Ascending aorta (tissue), 2 donors: ENCODE data around the gene POLR1D. TPM values are rescaled to one million over a fixed set of nuclear protein-coding genes. Genes with fewer than 3 reads are reported as not detected.

Experiments used
- DNase-seq, 2 donors: peaks; one replicate each; pipeline ENCODE4 v3.0.0-alpha.2; 2019; ENCODE audit warnings: low spot score in 2 of 2
- H3K27ac ChIP-seq, 2 donors: fragments of 200-600 bp; sonication (generic); one replicate each; pipeline ENCODE4 v1.5.1; 2016 to 2017; ENCODE audit warnings: mild to moderate bottlenecking in 1 of 2
- H3K27me3 ChIP-seq: fragments of 200-600 bp; sonication (generic); one replicate; pipeline ENCODE4 v1.5.1; 2017
- H3K36me3 ChIP-seq, 2 donors: fragments of 200-600 bp; sonication (generic); one replicate each; pipeline ENCODE4 v1.5.1; 2016
- H3K4me1 ChIP-seq, 2 donors: fragments of 200-600 bp; sonication (generic); one replicate each; pipeline ENCODE4 v1.5.1; 2016 to 2017; ENCODE audit warnings: mild to moderate bottlenecking in 1 of 2
- H3K4me3 ChIP-seq, 2 donors: fragments of 200-600 bp; sonication (generic); one replicate each; pipeline ENCODE4 v1.5.1; 2016 to 2017; ENCODE audit warnings: mild to moderate bottlenecking in 1 of 2
- H3K9me3 ChIP-seq, 2 donors: fragments of 200-600 bp; sonication (generic); one replicate each; pipeline ENCODE4 v1.5.1; 2016
- CTCF ChIP-seq, 3 experiments: fragments of 200-600 bp in 2 of 3; fragments of 450-650 bp in 1 of 3; sonication (generic) in 2 of 3; IDR thresholded peaks; one replicate each; pipeline ENCODE4 v1.5.1; 2016 to 2019; ENCODE audit warnings: antibody characterized with exemption in 3 of 3, mild to moderate bottlenecking in 1 of 3, moderate library complexity in 1 of 3
- intact Hi-C: fragments of 100-400 bp; cut with DNase I; formaldehyde crosslinking; loops from one replicate; pipeline ENCODE4 v1.15.1; 2023
- total RNA-seq: library from RNA; depleted of rRNA; stranded (reverse); fragments of >200 nt; gene quantifications from one replicate; pipeline ENCODE4 v1.1.0, GENCODE V29; 2016

POLR1D gene
- total RNA-seq, 1 donor from 2014 or later: 91.2 TPM

GRCh38 chr13:27659145-27659865, 37.6 kb downstream of the POLR1D start:
- peaks cover 0 to 14% of the 10 kb centered on the region in 2 donors for H3K36me3 ChIP-seq
- H3K27ac ChIP-seq: no peak overlapping the region
- H3K27me3 ChIP-seq: no peaks in the 10 kb centered on the region
- no peaks in the 10 kb centered on the region for H3K9me3 ChIP-seq
- intact Hi-C loops: no loop called here
- no peaks in the 10 kb centered on the region for H3K4me1 ChIP-seq
- TF ChIP-seq CTCF (IDR thresholded peaks at IDR 0.05): no peak
- no peak overlapping the region for H3K4me3 ChIP-seq
- DNase-seq: no peak

GRCh38 chr13:27660511-27660910, 38.8 kb downstream of the POLR1D start:
- no peak for TF ChIP-seq CTCF (IDR thresholded peaks at IDR 0.05)
- no peak overlapping the region for H3K4me3 ChIP-seq
- H3K27ac ChIP-seq: no peak overlapping the region
- H3K36me3 ChIP-seq: peaks cover 0 to 14% of the 10 kb centered on the region in 2 donors
- H3K4me1 ChIP-seq: no peaks in the 10 kb centered on the region
- intact Hi-C loops: no loop called here
- no peaks in the 10 kb centered on the region for H3K9me3 ChIP-seq
- no peaks in the 10 kb centered on the region for H3K27me3 ChIP-seq
- no peak for DNase-seq

GRCh38 chr13:27661017-27661416, 39.3 kb downstream of the POLR1D start:
- DNase-seq: no peak
- Histone ChIP-seq H3K36me3 (peaks cover 3 to 18% of the 10 kb centered on the region in 2 donors), H3K9me3 (no peaks in the 10 kb centered on the region), H3K27me3 (no peaks in the 10 kb centered on the region), H3K4me3 (no peak overlapping the region), H3K27ac (no peak overlapping the region), H3K4me1 (no peaks in the 10 kb centered on the region)
- TF ChIP-seq CTCF (IDR thresholded peaks at IDR 0.05): no peak
- intact Hi-C loops: no loop called here

- intact Hi-C loops: no loop called here
- no peaks in the 10 kb centered on the region for H3K27me3 ChIP-seq
- TF ChIP-seq CTCF (IDR thresholded peaks at IDR 0.05): no peak
- no peaks in the 10 kb centered on the region for H3K9me3 ChIP-seq
- DNase-seq: no peak
- H3K27ac ChIP-seq: no peak overlapping the region
- no peak overlapping the region for H3K4me3 ChIP-seq
- no peaks in the 10 kb centered on the region for H3K4me1 ChIP-seq
- H3K36me3 ChIP-seq: peaks cover 3 to 24% of the 10 kb centered on the region in 2 donors
These were observed 41.2 kb downstream of the POLR1D start for GRCh38 chr13:27662738-27663470.

GRCh38 chr13:27663947-27664346, 42.3 kb downstream of the POLR1D start:
- intact Hi-C loops: no loop called here

More at GRCh38 chr13:27663947-27664346, 42.3 kb downstream of the POLR1D start:
- H3K4me1 ChIP-seq: no peaks in the 10 kb centered on the region
- H3K27me3 ChIP-seq: no peaks in the 10 kb centered on the region
- no peak overlapping the region for H3K27ac ChIP-seq
- H3K4me3 ChIP-seq: no peak overlapping the region
- H3K9me3 ChIP-seq: no peaks in the 10 kb centered on the region
- no peak for DNase-seq
- no peak for TF ChIP-seq CTCF (IDR thresholded peaks at IDR 0.05)
- peaks cover 3 to 24% of the 10 kb centered on the region in 2 donors for H3K36me3 ChIP-seq
